SK-MEL-5 (cell line): ENCODE measurements around the gene CREB5. TPM values are rescaled to one million over a fixed set of nuclear protein-coding genes. Genes with fewer than 3 reads are reported as not detected.
"Not testable (repeated sequence)": the region's sequence is repeated elsewhere in the genome, so short reads cannot be mapped to it uniquely, and the experiment has no call there.

Experiments
- DNase-seq: peaks from one replicate; pipeline ENCODE4 v3.0.0-alpha.2; 2016; ENCODE audit warnings: low read depth, low spot score
- in situ Hi-C: cut with HindIII; loops from 2 replicates; pipeline ENCODE4 v1.10.0; 2016; ENCODE audit warnings: low sequenced_read_pairs, high pct_unique_total_duplicates, low pct_unique_long_range_greater_than_20kb
- total RNA-seq: library from RNA; depleted of rRNA; stranded (reverse); fragments of >200 nt; shearing (Covaris generic); gene quantifications from 2 replicates; pipeline ENCODE4 v1.2.3, GENCODE V29; 2014

The CREB5 gene
- total RNA-seq, 1 experiment from 2014 or later, result 19.4 TPM

GRCh38 chr7:28815369-28815927 is 403.1 kb downstream of the CREB5 start:
- in situ Hi-C loops, result no loop called here
- no peak for DNase-seq

- in situ Hi-C loops, result no loop called here
- no peak for DNase-seq
These were observed 403.6 kb downstream of the CREB5 start for GRCh38 chr7:28815928-28816373.

- no peak for DNase-seq
- in situ Hi-C loops, result no loop called here
These were observed 406.7 kb downstream of the CREB5 start for GRCh38 chr7:28818996-28819395.

- DNase-seq, result no peak
- in situ Hi-C loops, result no loop called here
These were observed 411.3 kb downstream of the CREB5 start for GRCh38 chr7:28823582-28823981.

GRCh38 chr7:28825817-28826448 is 413.6 kb downstream of the CREB5 start:
- in situ Hi-C loops, DNase-seq: not testable (repeated sequence)

GRCh38 chr7:28830846-28831245 is 418.5 kb downstream of the CREB5 start:
- in situ Hi-C loops, result no loop called here
- DNase-seq, result no peak

- DNase-seq, result no peak
- in situ Hi-C loops, result no loop called here
These were observed 420.4 kb downstream of the CREB5 start for GRCh38 chr7:28832669-28833068.

- DNase-seq, result no peak
- in situ Hi-C loops, result no loop called here
These were observed 423.5 kb downstream of the CREB5 start for GRCh38 chr7:28835800-28836199.

- in situ Hi-C loops, result no loop called here
- DNase-seq, result no peak
These were observed 424.4 kb downstream of the CREB5 start for GRCh38 chr7:28836716-28837115.

- in situ Hi-C loops, result no loop called here
- DNase-seq, result no peak
These were observed 424.9 kb downstream of the CREB5 start for GRCh38 chr7:28837216-28837615.

- in situ Hi-C loops, result no loop called here
- peak; percentile 42 for DNase-seq
These were observed 428.3 kb downstream of the CREB5 start for GRCh38 chr7:28840592-28840995.

- DNase-seq, result no peak
- in situ Hi-C loops, result no loop called here
These were observed 429.4 kb downstream of the CREB5 start for GRCh38 chr7:28841766-28842165.

- in situ Hi-C loops, result no loop called here
These were observed 430.5 kb downstream of the CREB5 start for GRCh38 chr7:28842769-28843295.

GRCh38 chr7:28845106-28845505 is 432.8 kb downstream of the CREB5 start:
- no peak for DNase-seq
- in situ Hi-C loops, result no loop called here

More at GRCh38 chr7:28842769-28843295, 430.5 kb downstream of the CREB5 start:
- DNase-seq, result no peak

GRCh38 chr7:28847176-28847575 is 434.9 kb downstream of the CREB5 start:
- in situ Hi-C loops, result no loop called here
- DNase-seq, result no peak

GRCh38 chr7:28847681-28848080 is 435.4 kb downstream of the CREB5 start:
- DNase-seq, result no peak
- in situ Hi-C loops, result no loop called here

- no peak for DNase-seq
- in situ Hi-C loops, result no loop called here
These were observed 436.6 kb downstream of the CREB5 start for GRCh38 chr7:28848906-28849305.

- in situ Hi-C loops, result no loop called here
These were observed 438.4 kb downstream of the CREB5 start for GRCh38 chr7:28850699-28851098.

GRCh38 chr7:28853150-28853549 is 440.8 kb downstream of the CREB5 start:
- in situ Hi-C loops, result no loop called here

More at GRCh38 chr7:28850699-28851098, 438.4 kb downstream of the CREB5 start:
- DNase-seq, result no peak

More at GRCh38 chr7:28853150-28853549, 440.8 kb downstream of the CREB5 start:
- DNase-seq, result no peak
